HG02763 (cell line): Measurements from ENCODE around the gene CD300LF.

Experiments used
- ATAC-seq: cut with Tn5 transposase; IDR thresholded peaks from one replicate; pipeline ENCODE4 v1.9.1; 2021; ENCODE audit warnings: mild to moderate bottlenecking, moderate library complexity; ENCODE audit not compliant: unreplicated experiment

Gene CD300LF

GRCh38 chr17:74645010-74645409, 67.7 kb downstream of the CD300LF start:
- ATAC-seq, result no peak

- no peak for ATAC-seq
These were observed 68.3 kb downstream of the CD300LF start for GRCh38 chr17:74644419-74644818.
